ENCODE measurements around the gene TTC31.

DNA sequence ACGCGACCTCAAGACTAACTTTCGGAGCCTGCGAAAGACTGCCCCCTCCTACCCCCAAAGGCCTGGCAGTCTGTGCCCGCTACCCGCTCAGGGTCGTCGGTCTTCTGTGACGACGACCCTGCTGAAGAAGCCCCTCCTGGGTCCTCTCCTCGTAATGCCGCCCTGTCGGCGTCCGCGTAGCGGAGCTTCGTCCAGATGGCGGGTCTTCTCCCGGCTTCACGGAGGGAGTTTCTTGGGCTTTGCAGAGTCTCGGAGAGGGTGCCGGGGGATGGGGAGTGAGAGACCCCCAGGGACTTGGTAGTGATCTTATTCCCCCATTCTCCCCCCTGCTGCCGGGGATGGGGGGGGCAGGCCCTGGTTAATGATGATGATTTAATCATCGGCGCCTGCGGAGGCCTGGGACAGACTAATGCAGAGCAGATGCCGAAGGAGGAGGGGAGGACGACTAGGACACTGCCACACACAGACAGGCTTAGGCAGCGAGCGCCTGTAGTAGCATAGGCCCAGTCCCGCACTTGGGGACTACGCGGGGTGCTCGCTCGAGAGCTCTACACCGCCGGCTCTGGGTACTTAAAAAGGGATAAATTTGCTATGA, 25.1 kb downstream of the TTC31 start:
- TF ChIP-seq CTCF (IDR thresholded peaks at IDR 0.05): no peak
- no peak for TF ChIP-seq POLR2AphosphoS5 (IDR thresholded peaks at IDR 0.05; ENCODE audit: insufficient read depth in 1 of 2, low read depth in 1 of 2)
- TF ChIP-seq POLR2A (IDR thresholded peaks at IDR 0.05): no peak

All from vagina (tissue), 2 donors.